ENCODE measurements around the gene P2RY11.
A peak's percentile ranks its signal among the peaks of the same experiment; 100 is the strongest.

P2RY11 gene

DNA sequence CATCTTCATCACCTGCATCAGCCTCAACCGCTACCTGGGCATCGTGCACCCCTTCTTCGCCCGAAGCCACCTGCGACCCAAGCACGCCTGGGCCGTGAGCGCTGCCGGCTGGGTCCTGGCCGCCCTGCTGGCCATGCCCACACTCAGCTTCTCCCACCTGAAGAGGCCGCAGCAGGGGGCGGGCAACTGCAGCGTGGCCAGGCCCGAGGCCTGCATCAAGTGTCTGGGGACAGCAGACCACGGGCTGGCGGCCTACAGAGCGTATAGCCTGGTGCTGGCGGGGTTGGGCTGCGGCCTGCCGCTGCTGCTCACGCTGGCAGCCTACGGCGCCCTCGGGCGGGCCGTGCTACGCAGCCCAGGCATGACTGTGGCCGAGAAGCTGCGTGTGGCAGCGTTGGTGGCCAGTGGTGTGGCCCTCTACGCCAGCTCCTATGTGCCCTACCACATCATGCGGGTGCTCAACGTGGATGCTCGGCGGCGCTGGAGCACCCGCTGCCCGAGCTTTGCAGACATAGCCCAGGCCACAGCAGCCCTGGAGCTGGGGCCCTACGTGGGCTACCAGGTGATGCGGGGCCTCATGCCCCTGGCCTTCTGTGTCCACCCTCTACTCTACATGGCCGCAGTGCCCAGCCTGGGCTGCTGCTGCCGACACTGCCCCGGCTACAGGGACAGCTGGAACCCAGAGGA, 2.6 kb downstream of the P2RY11 start:
- DNase-seq (ENCODE audit: low read depth, low spot score), result peak; percentile 62

DNA sequence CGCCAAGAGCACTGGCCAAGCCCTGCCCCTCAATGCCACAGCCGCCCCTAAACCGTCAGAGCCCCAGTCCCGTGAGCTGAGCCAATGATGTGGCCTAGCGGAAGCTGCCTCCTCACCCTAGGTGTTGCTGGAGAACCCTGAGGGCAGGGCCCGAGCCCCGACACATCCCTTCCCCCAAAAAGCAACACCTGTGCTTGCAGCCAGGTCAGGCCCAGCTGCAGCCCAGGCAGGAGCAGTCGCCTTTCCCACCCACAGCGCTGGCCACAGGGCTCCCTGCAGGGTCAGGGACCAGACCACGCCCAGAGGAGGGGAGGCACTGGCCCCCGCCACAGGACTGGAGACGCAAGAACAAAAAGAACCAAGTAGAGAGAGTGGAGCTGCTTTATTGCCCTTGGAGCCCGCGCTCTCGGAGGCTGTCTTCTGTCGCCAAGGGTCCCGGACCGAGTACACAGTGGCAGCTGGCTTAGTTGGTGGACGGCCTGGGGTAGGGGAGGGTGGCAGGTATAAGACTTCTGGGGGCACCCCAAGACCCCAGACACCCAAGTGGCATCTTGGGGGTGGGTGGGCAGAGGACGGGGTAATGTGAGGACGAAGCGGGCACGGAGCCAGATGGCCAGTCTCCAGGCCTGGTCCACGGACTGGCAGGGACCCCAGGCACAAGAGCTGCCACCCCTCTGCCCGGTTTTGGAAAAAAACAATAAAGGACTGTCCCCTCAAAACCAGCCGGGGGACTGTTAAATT, 3.3 kb downstream of the P2RY11 start:
- peak; percentile 39 for DNase-seq (ENCODE audit: low read depth, low spot score)

DNA sequence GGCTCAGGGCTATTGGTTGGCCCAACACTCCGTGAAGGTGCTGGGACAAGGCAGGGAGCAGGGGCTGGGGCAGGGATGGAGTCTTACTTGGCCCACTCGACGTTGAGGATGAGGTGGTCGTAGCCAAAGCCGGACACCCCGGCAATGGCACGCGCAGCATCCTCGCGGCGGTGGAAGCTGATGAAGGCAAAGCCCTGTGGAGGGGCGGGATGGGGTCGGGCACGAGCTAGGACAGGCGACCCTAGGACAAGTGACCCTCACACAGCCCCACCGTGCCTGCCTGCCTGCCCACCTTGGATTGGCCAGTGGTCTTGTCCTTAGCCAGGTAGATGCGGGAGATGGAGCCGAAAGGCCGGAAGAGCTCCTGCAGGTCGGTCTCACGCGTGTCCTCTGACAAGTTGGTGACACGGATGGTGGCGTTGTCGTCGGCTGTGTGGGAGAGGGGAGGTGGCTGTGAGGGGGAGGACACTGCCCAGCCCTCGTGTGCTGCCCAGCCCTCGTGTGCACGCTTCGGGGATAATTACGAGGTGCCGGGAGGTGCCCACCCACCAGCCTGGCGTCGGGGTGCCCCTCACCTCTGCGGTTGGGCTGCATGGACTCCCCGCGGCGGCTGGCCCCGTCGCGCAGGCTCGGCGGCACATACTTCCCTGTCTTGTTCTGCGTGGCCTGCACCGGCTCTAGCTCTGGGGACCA, 4.0 kb downstream of the P2RY11 start:
- no peak for DNase-seq (ENCODE audit: low read depth, low spot score)

DNA sequence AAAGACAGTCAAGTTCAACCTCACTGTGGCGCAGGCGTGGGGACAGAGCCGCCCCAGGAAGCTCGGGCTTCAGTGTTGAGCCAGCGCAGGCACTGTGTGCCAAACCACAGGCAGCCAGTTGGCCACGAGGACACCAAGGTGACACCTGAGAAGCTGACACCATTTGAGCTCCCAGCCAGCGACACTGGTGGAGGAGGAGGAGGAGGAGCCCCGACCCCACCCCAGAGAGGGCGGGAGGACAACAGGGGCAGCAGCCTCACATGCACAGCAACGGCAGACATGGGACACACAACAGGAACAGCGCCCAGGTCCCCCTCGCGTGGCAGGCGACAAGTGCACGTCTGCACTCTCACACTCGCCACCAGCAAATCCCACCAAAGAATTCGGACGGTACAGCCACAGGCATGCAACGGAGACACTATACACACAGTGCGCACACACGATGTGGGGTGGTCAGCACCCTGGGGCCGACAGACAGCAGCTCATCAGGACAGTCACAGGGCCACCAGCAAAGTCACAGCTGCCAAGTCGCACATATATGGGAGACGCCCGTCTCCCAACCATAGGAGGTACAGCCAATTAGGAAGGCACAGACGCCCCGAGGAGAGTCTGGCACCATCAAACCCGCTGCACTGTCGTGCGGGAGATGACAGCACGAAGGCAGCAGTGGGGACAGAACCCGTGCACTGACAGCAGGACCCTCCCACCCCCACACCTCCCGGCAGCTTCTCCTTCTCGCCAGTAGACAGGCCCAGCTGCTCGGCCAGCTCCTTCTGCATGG, 4.8 kb downstream of the P2RY11 start:
- DNase-seq (ENCODE audit: low read depth, low spot score), result no peak

DNA sequence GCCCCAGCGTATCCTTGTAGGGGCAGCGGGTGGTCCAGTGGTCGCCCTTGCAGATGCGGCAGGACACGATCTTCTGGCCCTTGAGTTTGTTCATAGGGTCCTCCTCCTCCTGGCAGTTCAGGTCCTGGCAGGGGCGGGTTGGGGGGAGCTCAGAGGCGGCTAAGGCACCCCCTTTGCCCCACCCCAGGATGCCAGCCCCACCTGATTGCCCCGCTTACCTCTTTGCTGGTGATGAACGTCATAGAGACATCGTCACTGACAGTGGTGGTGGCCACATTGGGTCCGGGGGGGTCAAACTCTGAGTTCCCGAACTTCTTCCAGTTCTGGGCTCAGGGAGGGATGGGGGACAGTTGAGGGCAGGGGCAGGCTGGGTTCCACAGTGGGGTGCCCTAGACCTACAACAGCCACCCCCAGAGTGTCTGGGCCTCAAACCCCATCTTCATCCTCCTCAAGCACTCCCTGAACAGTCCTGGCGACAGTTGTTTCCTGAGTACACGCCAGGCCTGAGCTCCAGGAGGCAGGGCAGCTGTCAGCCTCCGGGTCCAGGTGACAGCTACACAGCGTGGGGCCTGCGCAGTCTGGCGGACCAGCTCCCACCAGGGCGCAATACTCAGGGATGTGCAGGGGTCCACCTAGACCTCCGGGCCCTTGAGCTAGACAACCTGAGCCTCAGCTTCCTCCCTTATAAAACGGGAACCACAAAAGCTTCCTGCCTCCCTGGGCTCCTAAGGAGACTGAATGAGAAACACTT, 5.5 kb downstream of the P2RY11 start:
- no peak for DNase-seq (ENCODE audit: low read depth, low spot score)

DNA sequence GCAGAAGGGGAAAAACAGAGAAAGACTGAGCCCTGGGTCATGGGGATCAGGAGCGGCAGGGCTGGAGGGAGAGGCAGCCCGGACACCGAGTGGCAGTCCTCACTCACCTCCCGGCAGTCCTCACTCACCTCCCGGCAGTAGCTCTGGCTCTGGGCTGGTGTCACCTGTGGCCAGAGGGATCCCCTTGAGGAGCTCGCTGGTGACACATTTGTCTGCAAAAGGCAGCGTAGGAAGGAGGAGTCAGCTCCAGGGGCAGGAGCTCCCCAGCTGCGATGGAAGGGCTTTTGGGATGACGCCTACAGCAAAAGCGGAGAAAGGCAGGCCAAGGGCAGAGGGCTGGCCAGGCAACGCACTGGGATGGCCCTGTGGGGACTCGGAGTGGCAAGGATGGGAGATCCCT, 7.5 kb downstream of the P2RY11 start:
- DNase-seq (ENCODE audit: low read depth, low spot score), result no peak

DNA sequence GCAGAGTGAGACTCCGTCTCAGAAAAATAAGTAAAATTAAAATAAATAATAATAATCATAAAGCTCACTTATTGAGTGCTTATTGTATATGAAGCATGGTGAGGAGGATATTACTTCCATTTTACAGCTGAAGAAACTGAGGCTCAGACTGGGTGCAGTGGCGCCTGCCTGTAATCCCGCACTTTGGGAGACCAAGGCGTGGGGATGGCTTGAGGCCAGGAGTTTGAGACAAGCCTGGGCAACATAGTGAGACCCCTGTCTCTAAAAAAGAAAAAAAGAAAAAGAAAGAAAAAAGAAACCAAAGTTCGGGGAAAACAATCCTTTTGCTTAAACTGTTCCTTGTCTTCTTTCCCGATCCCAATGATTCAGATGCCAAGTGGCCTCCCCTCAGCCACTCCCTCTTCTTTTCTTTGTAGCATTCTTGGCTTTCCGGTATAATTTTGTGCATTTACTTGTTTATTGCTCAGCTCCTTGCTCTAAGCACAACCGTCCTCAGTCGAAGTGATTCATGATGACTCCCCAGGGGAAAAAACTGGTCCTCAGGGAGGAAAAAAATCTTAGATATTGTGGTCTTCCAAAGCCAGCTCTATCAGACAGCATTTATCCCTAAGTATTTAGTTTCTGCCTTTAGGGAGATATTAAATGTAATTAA, 9.2 kb downstream of the P2RY11 start:
- no peak for DNase-seq (ENCODE audit: low read depth, low spot score)

DNA sequence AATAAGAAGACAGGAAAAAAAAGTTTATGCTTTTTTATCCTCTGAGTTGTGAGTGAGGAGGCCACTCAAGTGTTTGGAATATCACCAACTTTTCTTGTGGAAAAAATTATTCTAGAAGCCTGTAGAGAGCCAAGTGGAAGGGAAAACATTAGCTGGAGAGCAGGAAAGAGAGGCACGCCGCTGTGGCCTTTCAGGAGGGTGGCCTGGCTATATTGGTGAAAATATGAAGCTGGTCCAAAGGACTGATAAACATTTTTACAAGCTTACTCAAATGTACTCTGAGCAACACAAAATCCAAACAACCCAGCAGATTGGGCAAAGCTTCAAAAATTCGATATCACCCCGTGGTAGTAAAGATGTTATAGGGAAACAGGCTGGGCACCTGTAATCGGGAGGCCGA, 10.6 kb downstream of the P2RY11 start:
- no peak for DNase-seq (ENCODE audit: low read depth, low spot score)

DNA sequence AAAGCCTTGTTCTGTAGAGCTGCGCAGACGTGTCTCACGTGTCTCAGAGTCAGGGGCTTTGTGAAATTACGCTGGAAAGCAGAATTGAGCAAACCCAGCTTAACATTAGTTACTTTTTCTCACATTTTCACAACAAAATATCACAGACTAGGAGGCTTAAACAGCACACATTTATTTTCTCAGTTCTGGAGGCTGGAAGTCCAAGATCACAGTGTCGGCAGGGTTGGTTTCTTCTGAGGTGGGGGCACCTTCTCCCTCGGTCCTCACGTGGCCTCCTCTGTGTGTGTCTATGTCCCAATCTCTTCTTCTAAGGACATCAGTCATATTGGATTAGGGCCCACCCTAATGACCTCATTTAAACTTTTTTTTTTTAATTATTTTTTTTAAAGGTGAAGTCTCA, 12.9 kb downstream of the P2RY11 start:
- no peak for DNase-seq (ENCODE audit: low read depth, low spot score)

DNA sequence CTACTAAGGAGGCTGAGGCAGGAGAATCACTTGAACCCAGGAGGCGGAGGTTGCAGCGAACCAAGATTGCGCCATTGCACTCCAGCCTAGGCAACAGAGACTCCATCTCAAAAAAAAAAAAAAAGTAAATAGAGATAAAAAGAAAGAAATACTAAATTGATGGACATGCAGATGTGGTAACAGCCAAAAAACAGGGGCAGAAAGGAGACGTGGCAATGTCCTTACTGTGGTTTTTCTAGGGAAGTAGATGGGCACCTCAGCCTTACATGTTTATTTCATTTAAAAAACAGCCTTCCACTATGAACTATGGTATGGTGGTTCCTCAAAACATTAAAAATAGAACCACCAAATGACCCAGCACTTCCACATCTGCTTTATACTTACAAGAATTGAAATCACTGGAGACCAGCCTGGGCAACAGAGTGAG, 14.7 kb downstream of the P2RY11 start:
- no peak for DNase-seq (ENCODE audit: low read depth, low spot score)

DNA sequence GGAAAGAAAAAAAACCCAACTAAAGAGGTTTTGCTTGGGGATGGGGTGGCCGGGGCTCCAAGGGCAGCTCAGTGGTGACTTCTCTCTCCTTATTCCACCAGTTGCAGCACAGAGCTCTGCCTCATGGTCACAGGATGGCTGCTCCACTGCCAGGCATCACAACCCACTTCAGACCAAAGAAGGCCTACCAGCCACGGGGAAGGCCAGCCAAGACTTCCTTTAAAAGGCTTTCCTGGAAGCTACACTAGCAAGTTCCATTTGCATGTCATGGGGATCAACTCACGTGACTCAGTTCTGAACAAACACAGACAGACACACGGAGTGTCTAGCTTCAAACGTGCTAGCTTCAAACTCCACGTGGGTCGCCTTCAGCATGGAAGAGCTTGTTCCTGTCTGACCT, 21.4 kb downstream of the P2RY11 start:
- DNase-seq (ENCODE audit: low read depth, low spot score), result no peak

DNA sequence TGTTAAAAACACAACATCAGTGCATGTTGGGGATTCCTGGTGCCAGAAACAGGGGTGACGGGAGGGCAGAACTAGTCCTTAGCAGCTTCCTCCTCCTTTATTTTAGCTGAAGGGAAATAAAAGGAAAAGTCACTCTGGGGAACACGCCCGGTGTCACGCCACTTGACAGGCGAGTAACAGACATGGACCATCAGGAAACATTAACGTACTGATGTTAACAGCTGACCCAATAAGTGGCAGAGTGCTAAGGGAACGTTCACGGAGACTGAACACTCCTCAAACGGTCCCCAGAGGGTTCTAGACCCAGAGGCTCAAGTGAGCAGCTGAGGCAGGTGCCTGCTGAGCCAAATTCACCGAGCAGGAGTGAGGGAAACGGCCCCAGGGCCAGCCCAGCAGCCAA, 22.1 kb downstream of the P2RY11 start:
- DNase-seq (ENCODE audit: low read depth, low spot score), result no peak

DNA sequence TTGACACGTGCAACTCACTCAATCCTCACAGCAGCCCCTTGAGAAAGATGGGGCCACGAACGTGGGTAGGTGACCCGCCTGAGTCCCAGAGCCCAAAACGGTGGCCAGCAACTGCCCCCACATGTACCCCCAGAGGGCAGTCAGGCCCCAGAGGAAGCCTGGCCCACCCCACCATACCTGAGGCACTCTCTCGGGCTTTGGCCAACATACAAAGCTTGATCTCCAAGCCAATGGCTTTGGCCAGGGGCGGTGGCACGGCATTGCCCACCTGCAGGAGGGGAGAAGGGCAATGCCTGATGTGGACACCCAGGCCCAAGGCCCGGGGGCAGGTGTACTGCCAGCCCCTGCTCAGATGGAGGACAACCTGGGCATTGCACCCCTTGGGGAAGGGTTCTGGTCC, 22.5 kb downstream of the P2RY11 start:
- DNase-seq (ENCODE audit: low read depth, low spot score), result no peak

DNA sequence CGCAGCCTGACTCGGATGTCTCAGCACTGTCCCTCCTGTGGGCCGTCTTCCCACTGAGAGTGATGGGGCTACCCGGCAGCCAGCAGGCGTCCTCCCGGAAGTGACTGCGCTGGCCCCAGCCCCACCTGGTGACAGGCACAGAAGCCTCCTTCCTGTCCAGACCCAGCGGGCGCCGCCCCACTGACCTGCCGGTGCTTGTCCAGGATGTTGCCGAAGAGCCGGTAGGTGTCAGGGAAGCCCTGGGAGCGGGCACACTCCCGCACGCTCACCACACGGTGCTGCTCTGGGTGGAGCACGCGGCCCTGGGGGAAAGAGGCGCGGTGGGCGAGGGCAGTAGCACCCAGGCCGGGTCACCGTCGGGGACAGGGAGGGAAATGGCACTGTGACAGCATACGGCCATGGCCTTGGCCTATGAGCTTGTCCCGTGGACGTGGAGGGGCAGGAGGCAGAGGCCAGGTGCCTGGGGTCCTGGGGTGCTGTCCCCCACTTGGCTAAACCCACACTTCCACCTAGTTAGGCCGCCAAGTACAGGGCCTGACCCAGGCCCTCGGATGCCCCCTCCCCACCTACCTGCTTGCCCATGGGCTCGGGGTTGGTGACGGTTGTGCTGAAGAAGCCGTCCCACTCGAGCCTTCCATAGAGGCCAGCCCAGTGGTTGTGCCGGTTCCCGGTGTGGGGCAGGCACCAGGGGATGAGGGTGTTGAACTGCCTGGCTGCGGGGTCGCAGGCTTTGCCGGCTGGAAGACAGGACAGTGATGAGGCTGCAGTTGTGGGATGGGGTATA, 24.2 kb downstream of the P2RY11 start:
- no peak for DNase-seq (ENCODE audit: low read depth, low spot score)

DNA sequence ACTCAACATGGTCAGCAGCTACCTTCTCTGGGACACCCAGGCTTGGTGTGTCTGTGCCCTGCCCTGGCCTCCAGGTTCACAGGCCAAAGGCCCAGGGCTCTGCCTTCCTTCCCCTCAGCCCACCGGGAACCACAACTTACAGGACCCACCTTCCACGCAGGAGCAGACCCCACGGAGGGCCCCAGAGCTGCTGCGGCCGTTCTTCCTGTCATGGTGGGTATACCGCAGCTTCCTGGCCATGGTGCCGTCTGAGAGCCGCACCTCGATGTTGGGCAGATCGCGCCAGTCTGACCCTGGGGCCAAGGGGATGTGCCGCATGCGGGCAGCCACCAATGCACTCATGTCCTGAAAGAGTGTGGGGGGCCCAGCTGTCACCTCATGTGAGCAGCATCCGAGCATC, 25.4 kb downstream of the P2RY11 start:
- DNase-seq (ENCODE audit: low read depth, low spot score), result no peak

DNA sequence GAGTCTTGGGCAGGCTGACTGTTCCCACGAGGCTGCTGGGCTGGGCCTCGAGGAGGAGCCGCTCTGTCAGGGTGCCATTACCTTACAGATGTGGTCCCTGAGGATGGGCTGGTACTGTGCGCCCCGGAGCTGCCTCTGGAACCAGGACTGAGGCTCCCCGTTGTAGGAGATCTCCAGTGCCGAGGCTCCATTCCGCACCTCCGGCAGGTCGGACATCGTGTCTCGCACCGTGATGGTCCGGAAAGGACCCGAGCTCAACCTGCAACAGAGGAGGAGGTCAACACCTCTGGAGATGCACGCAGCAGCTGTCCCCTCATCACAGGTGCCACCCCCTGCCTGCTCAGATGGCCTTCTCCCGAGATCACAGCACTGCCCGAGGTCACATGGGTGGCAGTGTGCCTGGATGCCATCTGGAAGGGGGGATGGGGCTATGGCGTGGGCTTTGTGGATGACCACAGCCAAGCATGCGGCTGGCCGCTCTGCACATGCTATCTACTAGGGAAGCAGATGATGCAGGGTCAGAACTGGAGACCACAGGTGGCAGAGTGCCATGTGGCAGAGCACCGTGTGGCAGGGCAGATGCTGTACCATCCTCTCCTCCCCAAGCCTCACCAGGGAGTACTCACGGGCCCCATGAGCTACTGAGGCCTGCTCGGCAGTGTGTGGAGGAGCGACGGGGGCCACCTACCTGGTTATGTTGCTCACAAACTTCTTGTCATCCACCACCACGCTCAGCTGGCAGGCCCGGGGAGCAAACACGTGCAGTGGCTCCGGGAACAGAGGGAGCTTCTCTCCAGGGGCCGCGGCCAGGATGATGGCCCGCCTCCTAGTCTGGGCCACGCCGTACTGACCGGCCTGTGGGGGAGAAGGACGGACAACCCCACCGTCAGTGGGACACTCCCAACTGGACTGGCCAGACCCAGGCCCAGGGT, 26.5 kb downstream of the P2RY11 start:
- no peak for DNase-seq (ENCODE audit: low read depth, low spot score)

DNA sequence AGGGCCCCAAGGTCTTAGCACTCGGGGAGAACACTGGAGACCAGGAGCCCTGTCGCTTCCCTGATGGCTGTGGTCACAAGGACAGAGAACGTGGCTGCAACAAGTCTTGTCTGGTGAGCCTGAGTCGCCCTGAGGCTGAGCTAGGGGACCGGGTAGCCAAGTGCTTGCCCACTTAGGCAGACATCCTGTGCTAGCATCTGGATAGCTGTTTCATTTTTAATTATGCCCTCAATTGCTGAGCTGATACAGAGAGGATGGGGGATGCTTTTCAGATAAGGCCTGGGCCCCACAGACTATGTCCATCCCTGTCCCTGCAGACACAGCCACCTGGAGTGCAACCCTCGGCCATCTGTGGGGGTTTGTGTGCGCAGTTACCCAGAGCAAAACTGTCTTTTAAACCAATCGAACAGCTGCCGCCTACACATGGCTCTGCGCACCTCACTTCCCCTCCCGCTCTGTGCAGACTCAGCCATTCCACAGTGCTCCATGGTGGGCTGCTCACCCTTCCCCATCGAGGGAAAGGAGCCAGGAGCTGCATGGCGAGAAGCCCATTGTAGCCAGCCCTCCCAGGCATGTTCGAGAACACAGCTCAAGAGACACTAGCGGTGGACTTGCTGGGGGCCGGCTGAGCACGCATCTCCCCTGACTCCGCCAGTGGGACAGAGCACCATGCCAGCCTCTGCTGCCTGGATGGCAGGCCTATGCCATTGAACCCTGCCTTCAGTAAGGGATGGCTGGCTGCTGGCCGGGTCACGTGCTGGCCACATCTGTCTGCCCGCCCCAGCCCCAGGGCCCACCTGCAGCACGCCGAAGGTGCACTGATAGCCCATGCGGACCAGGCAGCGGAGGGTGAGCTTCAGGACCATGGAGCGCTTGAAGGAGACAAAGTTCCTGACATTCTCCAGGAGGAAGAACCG, 27.6 kb downstream of the P2RY11 start:
- DNase-seq (ENCODE audit: low read depth, low spot score), result no peak

DNA sequence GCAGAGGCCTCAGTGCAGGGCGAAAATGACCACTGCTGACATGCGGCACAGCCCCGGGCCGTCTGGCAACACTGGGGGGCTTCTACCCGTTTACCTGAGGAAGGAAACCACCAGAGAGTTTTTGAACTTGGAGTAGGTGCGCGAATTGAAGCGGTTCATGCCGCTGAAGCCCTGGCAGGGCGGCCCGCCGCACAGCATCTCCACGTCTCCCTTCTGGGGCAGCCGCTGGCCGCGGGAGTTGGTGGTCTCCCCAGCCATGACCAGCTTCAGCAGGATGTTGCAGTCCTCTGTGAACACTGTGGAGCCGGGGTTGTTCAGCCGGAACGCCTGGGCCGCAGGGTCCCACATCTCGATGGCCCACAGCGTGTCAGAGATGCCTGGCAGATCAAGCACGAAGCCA, 28.5 kb downstream of the P2RY11 start:
- DNase-seq (ENCODE audit: low read depth, low spot score), result no peak
